Measurements from ENCODE around the gene NDRG2.
A peak's percentile ranks its signal among the peaks of the same experiment; 100 is the strongest.
"Not testable (repeated sequence)": the region's sequence is repeated elsewhere in the genome, so short reads cannot be mapped to it uniquely, and the experiment has no call there.

Gene NDRG2

DNA sequence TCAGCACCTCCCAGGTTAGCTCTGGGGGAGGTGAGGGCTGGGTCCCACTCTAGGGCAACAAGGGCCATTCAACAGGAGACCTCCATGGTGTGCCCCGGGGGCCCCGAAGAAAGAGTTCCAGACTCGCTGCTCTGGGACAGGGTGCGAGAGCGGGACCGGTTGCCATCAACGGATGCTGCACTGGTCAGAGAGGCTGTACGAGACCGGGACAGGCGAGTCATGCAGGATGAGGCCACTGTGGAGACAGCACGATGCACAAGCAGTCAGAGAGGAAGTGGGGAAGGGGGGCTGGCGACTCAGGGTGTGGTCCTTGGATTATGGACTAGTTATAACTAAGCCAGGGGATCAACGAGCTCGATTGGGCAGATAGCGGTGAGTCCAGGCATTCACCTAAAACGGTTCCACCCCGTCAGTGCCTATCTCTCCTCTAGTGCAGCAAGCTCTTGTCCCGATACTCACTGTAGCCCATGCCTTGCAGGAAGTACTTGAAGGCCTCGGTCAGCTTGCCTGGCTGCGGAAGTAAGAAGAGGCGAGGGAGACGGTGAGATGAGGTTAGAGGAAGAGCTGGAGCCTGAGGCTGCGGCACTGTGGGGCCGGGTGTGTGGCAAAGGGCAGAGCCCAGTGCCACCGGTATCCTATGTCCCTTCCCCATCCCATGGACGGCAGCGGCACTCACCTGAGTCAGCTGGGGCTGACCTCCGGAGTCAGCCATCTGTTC is 7.2 kb downstream of the NDRG2 start:
- DNase-seq (ENCODE audit: insufficient read length, low spot score) (no peak), FAIRE-seq (no peak)

DNA sequence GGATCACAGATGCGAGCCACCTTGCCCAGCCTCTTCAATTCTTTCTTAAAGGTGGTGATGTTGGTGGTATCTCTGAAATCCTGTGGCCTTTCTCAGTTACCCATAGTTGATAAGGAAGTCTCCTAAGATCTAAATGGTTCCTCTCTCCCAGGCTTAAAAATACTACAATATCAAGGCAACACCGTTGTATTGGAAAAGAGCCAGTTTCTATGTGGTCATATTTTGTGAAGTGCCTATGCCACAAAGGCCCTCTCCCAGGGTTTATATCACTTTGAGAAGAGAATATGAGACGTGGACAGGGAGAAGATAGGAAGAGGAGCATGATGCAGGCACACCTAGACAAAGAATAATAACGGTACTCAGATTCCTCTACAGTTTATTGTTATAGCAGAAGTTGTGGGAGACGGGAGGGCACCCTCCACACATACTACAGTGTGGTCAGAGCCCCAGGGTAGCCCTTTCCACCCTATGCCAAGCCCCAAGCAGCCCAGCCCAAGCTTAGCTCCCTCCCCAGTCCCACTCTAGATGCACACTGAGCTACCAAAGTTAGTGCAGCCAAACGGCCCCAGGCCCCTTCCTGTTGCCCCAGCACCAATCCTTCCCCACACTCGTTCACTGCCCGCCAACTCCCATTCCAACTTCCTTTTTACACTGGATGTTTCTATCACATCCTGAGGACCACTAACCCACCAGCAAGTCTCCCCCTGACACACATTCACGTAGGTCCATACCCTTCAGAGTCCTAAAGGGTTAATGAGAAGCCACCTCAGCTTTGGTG is 8.3 kb downstream of the NDRG2 start:
- FAIRE-seq (no peak), DNase-seq (ENCODE audit: insufficient read length, low spot score) (no peak)
- TF ChIP-seq POLR2AphosphoS5 (IDR thresholded peaks at IDR 0.05; ENCODE audit: low read depth, low read length), result no peak
- no peak for TF ChIP-seq SPI1 (IDR thresholded peaks at IDR 0.05; ENCODE audit: low read depth, low read length)
- no peak for TF ChIP-seq TAF1 (IDR thresholded peaks at IDR 0.05; ENCODE audit: low read depth, low read length)
- no peak for TF ChIP-seq POLR2A (IDR thresholded peaks at IDR 0.05; ENCODE audit: low read depth, low read length)
- TF ChIP-seq PAX5 (IDR thresholded peaks at IDR 0.05; ENCODE audit: insufficient read depth, low read length, severe bottlenecking), result no peak
- TF ChIP-seq POU2F2 (IDR thresholded peaks at IDR 0.05; ENCODE audit: low read depth, low read length), result no peak

More for the DNA sequence above, 7.2 kb downstream of the NDRG2 start:
- TF ChIP-seq POU2F2 (IDR thresholded peaks at IDR 0.05; ENCODE audit: low read depth, low read length), result no peak
- TF ChIP-seq SPI1 (IDR thresholded peaks at IDR 0.05; ENCODE audit: low read depth, low read length), result no peak
- no peak for TF ChIP-seq POLR2AphosphoS5 (IDR thresholded peaks at IDR 0.05; ENCODE audit: low read depth, low read length)
- no peak for TF ChIP-seq TAF1 (IDR thresholded peaks at IDR 0.05; ENCODE audit: low read depth, low read length)
- TF ChIP-seq POLR2A (IDR thresholded peaks at IDR 0.05; ENCODE audit: low read depth, low read length), result no peak

DNA sequence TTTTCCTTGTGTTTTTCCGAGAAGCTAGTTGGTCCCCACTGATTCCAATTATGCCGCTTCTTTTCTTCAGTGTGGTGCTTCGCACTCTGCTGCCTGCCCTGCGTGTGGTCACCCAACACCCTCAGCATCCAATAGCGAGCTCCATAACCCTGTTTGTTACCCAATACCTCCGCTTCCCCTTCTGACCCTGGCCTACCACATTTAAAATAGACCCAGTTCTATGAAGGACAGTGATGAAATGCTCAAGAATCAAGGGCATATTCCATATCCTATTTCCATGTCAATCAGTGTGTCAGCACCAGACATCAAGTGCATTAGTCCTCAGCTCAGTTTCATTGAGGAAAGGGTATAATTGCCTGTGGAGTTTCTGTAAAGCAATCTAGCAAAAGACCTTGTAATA is 9.5 kb downstream of the NDRG2 start:
- TF ChIP-seq TAF1 (IDR thresholded peaks at IDR 0.05; ENCODE audit: low read depth, low read length) (no peak), POLR2A (IDR thresholded peaks at IDR 0.05; ENCODE audit: low read depth, low read length) (no peak), PAX5 (IDR thresholded peaks at IDR 0.05; ENCODE audit: insufficient read depth, low read length, severe bottlenecking) (no peak), SPI1 (IDR thresholded peaks at IDR 0.05; ENCODE audit: low read depth, low read length) (no peak), POU2F2 (IDR thresholded peaks at IDR 0.05; ENCODE audit: low read depth, low read length) (no peak), POLR2AphosphoS5 (IDR thresholded peaks at IDR 0.05; ENCODE audit: low read depth, low read length) (no peak)
- FAIRE-seq (no peak), DNase-seq (ENCODE audit: insufficient read length, low spot score) (no peak)

DNA sequence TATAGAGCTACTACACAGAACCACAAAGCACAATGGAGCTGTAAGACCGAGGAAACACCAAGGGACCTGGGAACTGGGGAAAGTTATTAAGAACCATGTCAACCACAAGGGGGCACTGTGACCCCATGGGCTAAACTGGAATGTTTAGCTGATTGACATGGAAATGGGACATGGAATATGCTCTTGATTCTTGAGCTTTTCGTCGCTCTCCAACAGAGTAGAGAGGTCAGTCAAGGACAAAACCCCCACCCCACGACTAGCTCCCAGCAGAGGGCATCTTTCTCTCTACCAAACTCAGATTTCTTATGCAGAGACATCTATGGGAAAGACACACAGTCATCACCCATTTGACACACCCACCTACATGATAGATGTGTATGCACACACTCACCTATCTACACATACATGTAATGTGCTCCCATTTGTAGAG is 10.1 kb downstream of the NDRG2 start:
- peak; percentile 38 for FAIRE-seq
- DNase-seq (ENCODE audit: insufficient read length, low spot score), result no peak
- TF ChIP-seq POU2F2 (IDR thresholded peaks at IDR 0.05; ENCODE audit: low read depth, low read length) (no peak), POLR2AphosphoS5 (IDR thresholded peaks at IDR 0.05; ENCODE audit: low read depth, low read length) (no peak), TAF1 (IDR thresholded peaks at IDR 0.05; ENCODE audit: low read depth, low read length) (no peak), PAX5 (IDR thresholded peaks at IDR 0.05; ENCODE audit: insufficient read depth, low read length, severe bottlenecking) (no peak), POLR2A (IDR thresholded peaks at IDR 0.05; ENCODE audit: low read depth, low read length) (no peak), SPI1 (IDR thresholded peaks at IDR 0.05; ENCODE audit: low read depth, low read length) (no peak)

DNA sequence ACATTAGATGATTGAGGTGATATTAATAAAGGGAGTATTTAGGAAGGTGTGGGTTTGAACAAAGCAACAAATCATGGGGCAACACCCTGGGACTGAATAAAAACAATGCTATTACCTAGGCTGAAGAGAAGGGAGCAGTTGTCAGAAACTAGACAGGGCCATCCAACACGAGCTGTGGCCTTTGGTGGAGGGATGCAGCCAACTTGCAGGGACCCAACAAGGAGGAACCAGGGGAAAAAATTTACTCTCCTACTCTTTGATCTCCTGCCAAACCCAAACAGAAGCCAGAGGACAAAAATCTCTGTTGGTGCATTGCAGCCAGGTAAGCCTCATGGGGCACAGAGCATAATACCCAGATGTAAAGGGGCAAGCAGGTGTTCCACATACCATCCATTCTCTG is 13.7 kb downstream of the NDRG2 start:
- TF ChIP-seq SPI1 (IDR thresholded peaks at IDR 0.05; ENCODE audit: low read depth, low read length) (no peak), POU2F2 (IDR thresholded peaks at IDR 0.05; ENCODE audit: low read depth, low read length) (no peak), POLR2A (IDR thresholded peaks at IDR 0.05; ENCODE audit: low read depth, low read length) (no peak), TAF1 (IDR thresholded peaks at IDR 0.05; ENCODE audit: low read depth, low read length) (no peak), POLR2AphosphoS5 (IDR thresholded peaks at IDR 0.05; ENCODE audit: low read depth, low read length) (no peak), PAX5 (IDR thresholded peaks at IDR 0.05; ENCODE audit: insufficient read depth, low read length, severe bottlenecking) (no peak)
- FAIRE-seq, result no peak

DNA sequence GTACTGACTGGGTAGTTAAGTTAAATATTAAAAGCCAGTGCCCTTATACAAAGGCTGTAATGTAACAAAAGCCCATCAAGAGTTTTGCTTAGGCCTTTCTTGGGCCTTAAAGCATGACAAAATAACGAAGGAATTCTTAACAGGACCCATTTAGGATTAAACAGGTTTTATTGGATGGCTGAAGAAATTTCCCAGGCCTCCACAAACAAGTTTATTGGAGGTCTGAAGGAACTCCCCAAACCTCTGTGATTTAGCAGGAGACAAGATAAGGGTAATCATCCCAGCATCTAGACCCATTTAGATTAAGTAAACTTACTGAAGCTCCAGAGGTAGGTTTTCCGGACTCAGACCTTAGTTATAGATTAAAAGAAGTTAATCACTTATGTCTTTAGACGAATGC is 15.1 kb downstream of the NDRG2 start:
- not testable (repeated sequence) for FAIRE-seq; DNase-seq (ENCODE audit: insufficient read length, low spot score)

More for the DNA sequence above, 13.7 kb downstream of the NDRG2 start:
- no peak for DNase-seq (ENCODE audit: insufficient read length, low spot score)

DNA sequence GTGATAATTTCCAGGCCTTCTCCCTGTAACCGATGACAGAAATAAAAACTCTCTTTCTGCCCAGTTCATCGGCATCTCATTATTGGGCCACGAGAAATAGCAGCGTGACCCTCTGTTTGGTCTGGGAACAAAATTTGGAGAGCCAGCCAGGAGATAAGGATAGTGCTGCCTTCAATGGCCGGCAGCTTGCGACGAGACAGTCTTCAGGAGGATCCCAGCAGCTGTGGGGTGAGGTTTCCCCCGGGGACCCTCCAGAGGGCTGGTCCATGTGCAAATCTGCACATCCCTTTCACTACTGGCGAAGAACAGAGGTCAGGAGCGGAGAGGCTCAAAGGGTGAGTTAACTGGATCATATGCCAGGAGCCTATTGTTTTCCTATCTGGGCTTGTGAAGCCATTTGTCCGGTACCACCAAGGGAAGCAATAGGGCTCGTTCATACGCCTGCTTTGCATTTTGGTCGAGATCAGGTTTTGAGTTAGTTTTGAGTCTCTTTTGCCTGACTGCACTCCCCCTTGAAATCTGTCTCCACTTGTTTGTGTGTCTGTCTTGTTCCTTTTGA is 21.0 kb downstream of the NDRG2 start:
- DNase-seq (ENCODE audit: insufficient read length, low spot score) (no peak), FAIRE-seq (no peak)
- TF ChIP-seq POLR2A (IDR thresholded peaks at IDR 0.05; ENCODE audit: low read depth, low read length) (no peak), POLR2AphosphoS5 (IDR thresholded peaks at IDR 0.05; ENCODE audit: low read depth, low read length) (no peak), SPI1 (IDR thresholded peaks at IDR 0.05; ENCODE audit: low read depth, low read length) (no peak), PAX5 (IDR thresholded peaks at IDR 0.05; ENCODE audit: insufficient read depth, low read length, severe bottlenecking) (no peak), POU2F2 (IDR thresholded peaks at IDR 0.05; ENCODE audit: low read depth, low read length) (no peak), TAF1 (IDR thresholded peaks at IDR 0.05; ENCODE audit: low read depth, low read length) (no peak)

DNA sequence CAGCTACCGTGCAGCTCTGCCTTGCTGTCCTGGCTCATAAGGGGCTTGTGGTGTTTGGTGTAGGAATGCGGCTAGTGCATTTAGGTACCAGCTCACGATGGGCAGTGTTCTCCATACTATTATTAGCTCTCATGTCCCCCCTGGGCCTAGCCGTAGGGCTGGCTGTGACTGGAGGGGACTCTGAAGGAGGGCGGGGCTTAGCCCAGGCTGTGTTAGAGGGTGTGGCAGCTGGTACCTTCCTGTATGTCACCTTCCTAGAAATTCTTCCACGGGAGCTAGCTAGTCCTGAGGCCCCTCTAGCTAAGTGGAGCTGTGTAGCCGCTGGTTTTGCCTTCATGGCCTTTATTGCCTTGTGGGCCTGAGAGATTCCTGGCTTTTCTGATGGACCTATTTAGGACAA is 23.6 kb downstream of the NDRG2 start:
- FAIRE-seq, result no peak

DNA sequence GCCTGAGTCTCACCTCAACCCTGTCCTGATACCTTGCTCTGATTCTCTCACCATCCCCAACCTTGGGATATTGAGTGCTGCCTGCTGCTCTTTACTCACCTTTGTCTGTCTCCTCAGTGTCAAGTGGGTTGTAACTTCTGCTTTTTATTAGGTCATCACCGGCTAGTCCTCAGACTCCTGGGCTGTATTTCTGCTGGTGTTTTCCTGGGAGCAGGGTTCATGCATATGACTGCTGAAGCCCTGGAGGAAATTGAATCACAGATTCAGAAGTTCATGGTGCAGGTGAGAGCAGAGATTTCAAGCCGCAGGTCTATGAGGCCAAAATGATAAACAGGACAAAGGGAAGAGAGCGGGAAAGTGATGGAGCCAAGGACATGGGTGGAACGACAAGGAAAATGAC is 25.3 kb downstream of the NDRG2 start:
- DNase-seq (ENCODE audit: insufficient read length, low spot score) (no peak), FAIRE-seq (no peak)
- TF ChIP-seq POU2F2 (IDR thresholded peaks at IDR 0.05; ENCODE audit: low read depth, low read length) (no peak), TAF1 (IDR thresholded peaks at IDR 0.05; ENCODE audit: low read depth, low read length) (no peak), POLR2A (IDR thresholded peaks at IDR 0.05; ENCODE audit: low read depth, low read length) (no peak), SPI1 (IDR thresholded peaks at IDR 0.05; ENCODE audit: low read depth, low read length) (no peak), POLR2AphosphoS5 (IDR thresholded peaks at IDR 0.05; ENCODE audit: low read depth, low read length) (no peak), PAX5 (IDR thresholded peaks at IDR 0.05; ENCODE audit: insufficient read depth, low read length, severe bottlenecking) (no peak)

More for the DNA sequence above, 23.6 kb downstream of the NDRG2 start:
- TF ChIP-seq POU2F2 (IDR thresholded peaks at IDR 0.05; ENCODE audit: low read depth, low read length) (no peak), POLR2AphosphoS5 (IDR thresholded peaks at IDR 0.05; ENCODE audit: low read depth, low read length) (no peak), POLR2A (IDR thresholded peaks at IDR 0.05; ENCODE audit: low read depth, low read length) (no peak), SPI1 (IDR thresholded peaks at IDR 0.05; ENCODE audit: low read depth, low read length) (no peak), TAF1 (IDR thresholded peaks at IDR 0.05; ENCODE audit: low read depth, low read length) (no peak), PAX5 (IDR thresholded peaks at IDR 0.05; ENCODE audit: insufficient read depth, low read length, severe bottlenecking) (no peak)
- DNase-seq (ENCODE audit: insufficient read length, low spot score), result no peak

Data from GM12891 (cell line).